H1 (cell line): Measurements from ENCODE around the gene CAMSAP3. TPM values are rescaled to one million over a fixed set of nuclear protein-coding genes. Genes with fewer than 3 reads are reported as not detected.

Experiments
- CTCF ChIA-PET: fragments of 300-600 bp; sonication (Branson Sonifier 250); formaldehyde crosslinking; loops from one replicate; lab custom pipeline; 2021; ENCODE audit not compliant: partially characterized antibody; lab: Charles Lee
- POLR2A ChIA-PET: fragments of 300-600 bp; sonication (Branson Sonifier 250); formaldehyde crosslinking; loops from one replicate; lab custom pipeline; 2021; ENCODE audit warnings: inconsistent platforms; ENCODE audit not compliant: partially characterized antibody; lab: Charles Lee
- DNase-seq, 2 experiments: peaks; one replicate each; pipeline versions ENCODE4 v3.0.0 to v3.0.0-alpha.2; 2010 to 2022; ENCODE audit warnings: low spot score in 2 of 2, low read depth in 1 of 2, mixed read lengths in 1 of 2
- FAIRE-seq: peaks from 2 replicates; lab custom pipeline; 2011; peaks lifted over from hg19 to GRCh38; lab: Jason Lieb, UNC
- H2AFZ ChIP-seq: 2 replicates; pipeline ENCODE4 v1.8.1; 2012; ENCODE audit warnings: low read length, inconsistent platforms
- H2AK5ac ChIP-seq: 2 replicates; pipeline ENCODE4 v1.6.1; 2013; ENCODE audit warnings: low read depth, low read length
- H2BK120ac ChIP-seq: replicated peaks from 2 replicates; pipeline ENCODE3; 2013; ENCODE audit warnings: low read depth, low read length, inconsistent platforms
- H2BK12ac ChIP-seq: 2 replicates; pipeline ENCODE4 v1.6.1; 2013; ENCODE audit warnings: low read depth, low read length
- H2BK15ac ChIP-seq: 2 replicates; pipeline ENCODE4 v1.6.1; 2013; ENCODE audit warnings: low read length
- H2BK20ac ChIP-seq: 2 replicates; pipeline ENCODE4 v1.6.1; 2013; ENCODE audit warnings: low read length
- H2BK5ac ChIP-seq: 2 replicates; pipeline ENCODE4 v1.6.1; 2013; ENCODE audit warnings: low read depth, low read length
- H3K14ac ChIP-seq: 2 replicates; pipeline ENCODE4 v1.6.1; 2013; ENCODE audit warnings: inconsistent platforms; ENCODE audit not compliant: insufficient read length
- H3K18ac ChIP-seq: 2 replicates; pipeline ENCODE4 v1.6.1; 2013; ENCODE audit warnings: low read length; ENCODE audit errors: extremely low read depth
- H3K23ac ChIP-seq: 2 replicates; pipeline ENCODE4 v1.6.1; 2013; ENCODE audit warnings: inconsistent platforms; ENCODE audit not compliant: insufficient read length
- H3K23me2 ChIP-seq: 2 replicates; pipeline ENCODE4 v1.6.1; 2013; ENCODE audit warnings: low read depth, low read length
- H3K27ac ChIP-seq: 2 replicates; pipeline ENCODE4 v1.6.1; 2011; ENCODE audit warnings: low read depth, low read length, inconsistent platforms
- H3K27me3 ChIP-seq, 4 experiments: replicated peaks in 1 of 4; 1 replicate in 1 of 4; 2 replicates in 3 of 4; pipeline versions ENCODE4 v1.6.1 to v1.8.1; 2011 to 2013; ENCODE audit warnings: low read length in 3 of 4, mild to moderate bottlenecking in 3 of 4, inconsistent platforms in 2 of 4, mixed read lengths in 2 of 4, moderate library complexity in 1 of 4; ENCODE audit not compliant: control insufficient read depth in 3 of 4, insufficient read depth in 3 of 4; ENCODE audit errors: extremely low read depth in 1 of 4
- H3K36me3 ChIP-seq, 4 experiments: 2 replicates each; pipeline versions ENCODE4 v1.6.1 to v1.8.1; 2011 to 2013; ENCODE audit warnings: mild to moderate bottlenecking in 4 of 4, low read length in 3 of 4, moderate library complexity in 2 of 4, control low read depth in 1 of 4, inconsistent platforms in 1 of 4; ENCODE audit not compliant: insufficient read depth in 4 of 4, control insufficient read depth in 2 of 4
- H3K4ac ChIP-seq: replicated peaks from 2 replicates; pipeline ENCODE3; 2013; ENCODE audit warnings: low read length, low read depth, mixed read lengths, inconsistent platforms; ENCODE audit not compliant: insufficient read length
- H3K4me1 ChIP-seq, 4 experiments: replicated peaks in 1 of 4; 1 replicate in 1 of 4; 2 replicates in 3 of 4; pipeline versions ENCODE4 v1.6.1 to v1.8.1; 2011 to 2013; ENCODE audit warnings: low read length in 3 of 4, inconsistent platforms in 2 of 4, mixed read lengths in 1 of 4; ENCODE audit not compliant: insufficient read depth in 4 of 4, control insufficient read depth in 3 of 4
- H3K4me2 ChIP-seq, 2 experiments: 2 replicates each; pipeline versions ENCODE4 v1.6.1 to v1.8.1; 2011 to 2013; ENCODE audit warnings: low read depth in 2 of 2, low read length in 2 of 2, control low read depth in 1 of 2, inconsistent platforms in 1 of 2, mild to moderate bottlenecking in 1 of 2; ENCODE audit not compliant: insufficient read depth in 1 of 2
- H3K4me3 ChIP-seq, 4 experiments: fragments of 200-600, 300-600 bp in 1 of 4; sonication (generic), shearing (Covaris generic), sonication (Bioruptor Twin) in 1 of 4; 2 replicates each; pipeline versions ENCODE4 v1.5.1 to v1.8.1; 2011 to 2016; ENCODE audit warnings: low read length in 4 of 4, low read depth in 3 of 4, control low read depth in 2 of 4, inconsistent platforms in 2 of 4, mild to moderate bottlenecking in 2 of 4, mixed read lengths in 1 of 4, moderate library complexity in 1 of 4; ENCODE audit not compliant: insufficient read depth in 2 of 4; ENCODE audit errors: extremely low read depth in 1 of 4
- H3K56ac ChIP-seq: replicated peaks from 2 replicates; pipeline ENCODE3; 2013; ENCODE audit warnings: low read depth, mild to moderate bottlenecking, mixed read lengths, low read length, inconsistent platforms; ENCODE audit not compliant: insufficient read length
- H3K79me1 ChIP-seq: 2 replicates; pipeline ENCODE4 v1.6.1; 2013; ENCODE audit warnings: low read depth, low read length, control low read depth
- H3K79me2 ChIP-seq, 2 experiments: 2 replicates each; pipeline versions ENCODE4 v1.6.1 to v1.8.1; 2012 to 2013; ENCODE audit warnings: low read length in 2 of 2, mild to moderate bottlenecking in 2 of 2, inconsistent platforms in 1 of 2; ENCODE audit not compliant: insufficient read depth in 2 of 2, control insufficient read depth in 1 of 2
- H3K9ac ChIP-seq, 4 experiments: replicated peaks in 1 of 4; 1 replicate in 1 of 4; 2 replicates in 3 of 4; pipeline versions ENCODE4 v1.6.1 to v1.8.1; 2011 to 2013; ENCODE audit warnings: low read depth in 3 of 4, low read length in 3 of 4, control low read depth in 2 of 4, mild to moderate bottlenecking in 2 of 4, moderate library complexity in 2 of 4, inconsistent platforms in 1 of 4; ENCODE audit errors: extremely low read depth in 1 of 4
- H3K9me3 ChIP-seq, 2 experiments: 2 replicates each; pipeline versions ENCODE4 v1.6.1 to v1.8.1; 2012 to 2013; ENCODE audit warnings: mild to moderate bottlenecking in 2 of 2, moderate library complexity in 2 of 2, control low read depth in 1 of 2, inconsistent platforms in 1 of 2, low read depth in 1 of 2, low read length in 1 of 2, mixed read lengths in 1 of 2; ENCODE audit not compliant: insufficient read depth in 2 of 2
- H4K20me1 ChIP-seq, 2 experiments: replicated peaks in 1 of 2; 2 replicates each; pipeline versions ENCODE3 to v1.8.1; 2011 to 2013; ENCODE audit warnings: inconsistent platforms in 2 of 2, low read length in 2 of 2, mild to moderate bottlenecking in 1 of 2; ENCODE audit not compliant: insufficient read depth in 2 of 2, control insufficient read depth in 1 of 2
- H4K5ac ChIP-seq: 2 replicates; pipeline ENCODE4 v1.6.1; 2013; ENCODE audit warnings: low read length, low read depth, mixed read lengths, inconsistent platforms; ENCODE audit not compliant: insufficient read length
- H4K8ac ChIP-seq: 2 replicates; pipeline ENCODE4 v1.8.0; 2013; ENCODE audit warnings: mild to moderate bottlenecking, moderate library complexity, low read length, inconsistent platforms; ENCODE audit not compliant: insufficient read depth; ENCODE audit errors: extremely low read depth
- H4K91ac ChIP-seq: replicated peaks from 2 replicates; pipeline ENCODE3; 2013; ENCODE audit warnings: low read length, mixed read lengths, inconsistent platforms; ENCODE audit not compliant: insufficient read length
- CBX5 ChIP-seq: fragments of 300-800, 300-1000 bp; sonication (generic); IDR thresholded peaks from 2 replicates; pipeline ENCODE4 v1.7.1; 2016; ENCODE audit warnings: antibody characterized with exemption, low read length, low read depth
- EGR1 ChIP-seq: IDR thresholded peaks from 2 replicates; pipeline ENCODE4 v1.6.1; 2011; ENCODE audit warnings: low read depth, low read length, borderline replicate concordance
- SP1 ChIP-seq: IDR thresholded peaks from 2 replicates; pipeline ENCODE4 v1.6.1; 2011; ENCODE audit warnings: low read depth, low read length
- WGBS, 2 experiments: shearing (Covaris generic) in 1 of 2; methylation state at CpG; one replicate each; pipeline versions ENCODE4 v1.1.6 to v1.1.7; 2013 to 2015; ENCODE audit warnings: low lambda C conversion rate in 2 of 2, mixed read lengths in 2 of 2, inconsistent platforms in 1 of 2, low coverage in 1 of 2, missing lambda C conversion rate in 1 of 2; ENCODE audit not compliant: insufficient replicate concordance in 2 of 2, insufficient coverage in 1 of 2, insufficient read length in 1 of 2; ENCODE audit errors: extremely low coverage in 1 of 2, missing lambda C conversion rate in 1 of 2; 5-methylcytosine and 5-hydroxymethylcytosine counted together
- polyA plus RNA-seq, 7 experiments: library from polyadenylated mRNA; depleted of rRNA in 3 of 7; stranded (reverse) in 5 of 7; unstranded in 2 of 7; fragments of >200 nt in 5 of 7; fragments of 200-250 nt in 2 of 7; gene quantifications; 1 replicate in 5 of 7; 2 replicates in 1 of 7; 4 replicates in 1 of 7; pipeline versions ENCODE4 v1.2.1 to v1.2.3, GENCODE V29; 2011 to 2013; ENCODE audit warnings: missing spikeins in 2 of 7, mixed read lengths in 2 of 7
- total RNA-seq: library from RNA; stranded (reverse); fragmentation: NEBNext Ultra II Directional; extraction: Animal tissue kit (Norgen Biotek cat#: 25700); gene quantifications from 2 replicates; pipeline ENCODE4 v1.2.1, GENCODE V29; 2021

CAMSAP3 gene
- total and polyA plus RNA-seq, 2 of the 8 experiments (the other 6 are each of a cell fraction or from before 2014, with no cell fraction given): 11.4 to 30.4 TPM

DNA sequence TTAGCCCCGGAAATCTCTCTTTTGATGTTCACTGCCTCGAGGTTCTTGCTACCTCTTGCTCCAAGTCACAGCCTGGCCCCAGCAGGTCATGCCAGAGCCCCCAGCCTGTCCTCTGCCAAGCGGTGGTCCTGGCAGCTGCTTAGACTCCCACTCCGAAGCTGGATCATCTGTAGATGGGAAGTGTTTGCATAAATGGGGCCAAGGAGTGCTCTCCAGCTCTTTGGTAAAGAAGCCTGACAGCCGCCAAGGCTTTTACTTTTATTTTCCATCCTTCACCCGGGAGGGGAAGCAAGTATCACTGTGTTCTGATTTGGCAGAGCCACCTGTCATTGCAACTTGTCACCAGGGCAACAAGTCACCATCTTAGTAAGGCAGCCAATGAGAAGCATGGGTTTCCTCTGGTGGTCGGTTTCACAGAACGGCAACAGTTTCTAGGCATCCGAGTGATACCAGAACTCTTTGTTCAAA, 62.6 kb downstream of the CAMSAP3 start:
- H3K4me2 ChIP-seq: no peak overlapping the region
- H4K8ac ChIP-seq: no peak overlapping the region; the same call in 1 of the 2 replicates
- H2BK120ac ChIP-seq: no peak overlapping the region
- peaks cover 0 to 4% (median 0%) of the 10 kb centered on the region in 4 experiments; a peak in 2 of 7 replicates for H3K27me3 ChIP-seq
- H2AFZ ChIP-seq: no peak overlapping the region
- H2BK5ac ChIP-seq: no peak overlapping the region
- no peaks in the 10 kb centered on the region for H3K23me2 ChIP-seq
- H3K4me1 ChIP-seq: no peaks in the 10 kb centered on the region
- TF ChIP-seq CBX5: no peak
- no peak for TF ChIP-seq EGR1
- 0 out of 2 replicates have a peak, but pooled peaks have one; percentile 49 for TF ChIP-seq SP1
- H2BK20ac ChIP-seq: no peak overlapping the region
- WGBS, 2 experiments: 78% methylated on average over 9 of the region's 9 CpGs; no CpG with 5 or more reads in 1 of the 2 experiments
- H4K20me1 ChIP-seq: no peaks in the 10 kb centered on the region
- no peak overlapping the region for H3K23ac ChIP-seq
- H3K18ac ChIP-seq: no peak overlapping the region
- no peak overlapping the region for H4K5ac ChIP-seq
- no peak overlapping the region for H3K56ac ChIP-seq
- CTCF ChIA-PET: interaction anchor here (1.1 to 1.9 kb wide), 4 partner anchors 17 to 141 kb away, joined by 3 to 7 read pairs (median 4); partner anchors contain the start of gene PCP2
- no peak overlapping the region for H3K27ac ChIP-seq
- H3K4ac ChIP-seq: no peak overlapping the region
- no peak overlapping the region for H3K14ac ChIP-seq
- H3K79me1 ChIP-seq: no peaks in the 10 kb centered on the region
- no peak overlapping the region for H3K9ac ChIP-seq
- H4K91ac ChIP-seq: no peak overlapping the region
- FAIRE-seq (no peak), DNase-seq (no peak)
- H2AK5ac ChIP-seq: no peak overlapping the region
- H2BK12ac ChIP-seq: no peak overlapping the region
- POLR2A ChIA-PET: no interaction called here
- H3K79me2 ChIP-seq: no peaks in the 10 kb centered on the region
- no peaks in the 10 kb centered on the region for H3K9me3 ChIP-seq
- H3K4me3 ChIP-seq: no peak overlapping the region
- no peak overlapping the region for H2BK15ac ChIP-seq
- no peaks in the 10 kb centered on the region for H3K36me3 ChIP-seq
